WTC11 (cell line): Measurements from ENCODE around the gene PTPN1. TPM values are rescaled to one million over a fixed set of nuclear protein-coding genes. Genes with fewer than 3 reads are reported as not detected.

Experiments
- ATAC-seq: fragments of 200-7000 bp; cut with Tn5 transposase; 2 replicates; pipeline ENCODE4 v1.10.0; 2021; ENCODE audit warnings: mild to moderate bottlenecking, moderate library complexity
- CTCF ChIA-PET: fragments of 300-600 bp; sonication (Branson Sonifier 250); formaldehyde crosslinking; loops from one replicate; lab custom pipeline; 2021; ENCODE audit warnings: antibody characterized with exemption; lab: Charles Lee
- POLR2A ChIA-PET: fragments of 350-600 bp; sonication (Branson Sonifier 250); formaldehyde crosslinking; loops from one replicate; lab custom pipeline; 2021; ENCODE audit warnings: antibody characterized with exemption; lab: Charles Lee
- DNase-seq: peaks from one replicate; pipeline ENCODE4 v3.0.0; 2021; ENCODE audit warnings: low spot score
- H3K27ac Mint-ChIP-seq: 2 replicates; pipeline ENCODE4 v1.8.0; 2021; ENCODE audit warnings: mixed read lengths
- H3K27me3 Mint-ChIP-seq: 2 replicates; pipeline ENCODE4 v1.8.0; 2021; ENCODE audit warnings: low read depth, mild to moderate bottlenecking, moderate library complexity, mixed read lengths
- H3K36me3 Mint-ChIP-seq: 2 replicates; pipeline ENCODE4 v1.8.0; 2021; ENCODE audit warnings: mixed read lengths
- H3K4me1 Mint-ChIP-seq: 2 replicates; pipeline ENCODE4 v1.8.0; 2022; ENCODE audit warnings: mixed read lengths
- H3K4me3 Mint-ChIP-seq: 2 replicates; pipeline ENCODE4 v1.8.0; 2021; ENCODE audit warnings: mild to moderate bottlenecking, moderate library complexity, mixed read lengths
- H3K9me3 Mint-ChIP-seq: 2 replicates; pipeline ENCODE4 v1.8.0; 2021; ENCODE audit warnings: mixed read lengths
- EMX1 ChIP-seq: fragments of 250-450 bp; sonication (Bioruptor Pico); IDR thresholded peaks from 2 replicates; pipeline ENCODE4 v1.8.0; 2021; ENCODE audit warnings: mild to moderate bottlenecking
- FOXJ3 ChIP-seq: sonication (generic); formaldehyde crosslinking; IDR thresholded peaks from 2 replicates; pipeline ENCODE4 v1.9.0; 2021; ENCODE audit warnings: missing genetic modification reagents, mild to moderate bottlenecking, borderline replicate concordance
- FOXK1 ChIP-seq: sonication (generic); formaldehyde crosslinking; IDR thresholded peaks from 2 replicates; pipeline ENCODE4 v1.8.0; 2022; ENCODE audit warnings: mild to moderate bottlenecking, moderate library complexity, missing genetic modification reagents
- FOXP4 ChIP-seq: sonication (generic); formaldehyde crosslinking; IDR thresholded peaks from 2 replicates; pipeline ENCODE4 v1.8.0; 2022; ENCODE audit warnings: mild to moderate bottlenecking, missing genetic modification reagents
- GABPB1 ChIP-seq: sonication (generic); formaldehyde crosslinking; IDR thresholded peaks from 2 replicates; pipeline ENCODE4 v1.8.1; 2023; ENCODE audit warnings: mild to moderate bottlenecking, missing genetic modification reagents
- HMGA2 ChIP-seq: fragments of 250-450 bp; sonication (Bioruptor Pico); IDR thresholded peaks from 2 replicates; pipeline ENCODE4 v1.4.0; 2021; ENCODE audit warnings: mild to moderate bottlenecking, moderate library complexity
- JUN ChIP-seq: sonication (generic); formaldehyde crosslinking; IDR thresholded peaks from 2 replicates; pipeline ENCODE4 v1.8.0; 2023; ENCODE audit warnings: mild to moderate bottlenecking, missing genetic modification reagents
- KAT7 ChIP-seq: sonication (generic); formaldehyde crosslinking; IDR thresholded peaks from 2 replicates; pipeline ENCODE4 v1.8.1; 2023; ENCODE audit warnings: missing genetic modification reagents, mild to moderate bottlenecking, borderline replicate concordance
- MAX ChIP-seq: sonication (generic); formaldehyde crosslinking; IDR thresholded peaks from 2 replicates; pipeline ENCODE4 v1.8.0; 2022; ENCODE audit warnings: mild to moderate bottlenecking, missing genetic modification reagents
- NFYB ChIP-seq: sonication (generic); formaldehyde crosslinking; conservative IDR thresholded peaks from 2 replicates; pipeline ENCODE4 v1.8.0; 2022; ENCODE audit warnings: low read depth, missing genetic modification reagents
- NR2C2 ChIP-seq: sonication (generic); formaldehyde crosslinking; IDR thresholded peaks from 2 replicates; pipeline ENCODE4 v1.8.0; 2022; ENCODE audit warnings: mild to moderate bottlenecking, missing genetic modification reagents
- PREB ChIP-seq: sonication (generic); formaldehyde crosslinking; IDR thresholded peaks from 2 replicates; pipeline ENCODE4 v1.8.1; 2022; ENCODE audit warnings: mild to moderate bottlenecking, missing genetic modification reagents, moderate library complexity, borderline replicate concordance
- PRRX2 ChIP-seq: fragments of 250-450 bp; sonication (Bioruptor Pico); IDR thresholded peaks from 2 replicates; pipeline ENCODE4 v1.8.0; 2021; ENCODE audit warnings: mild to moderate bottlenecking
- RELA ChIP-seq: sonication (generic); formaldehyde crosslinking; IDR thresholded peaks from 2 replicates; pipeline ENCODE4 v1.8.1; 2022; ENCODE audit warnings: missing genetic modification reagents, mild to moderate bottlenecking, borderline replicate concordance
- SMAD4 ChIP-seq: sonication (generic); formaldehyde crosslinking; IDR thresholded peaks from 2 replicates; pipeline ENCODE4 v1.8.0; 2022; ENCODE audit warnings: mild to moderate bottlenecking, missing genetic modification reagents
- TCF7 ChIP-seq: sonication (generic); formaldehyde crosslinking; IDR thresholded peaks from 2 replicates; pipeline ENCODE4 v1.8.0; 2022; ENCODE audit warnings: mild to moderate bottlenecking, low read depth, missing genetic modification reagents, moderate library complexity
- TEAD4 ChIP-seq: sonication (generic); formaldehyde crosslinking; IDR thresholded peaks from 2 replicates; pipeline ENCODE4 v1.8.0; 2022; ENCODE audit warnings: mild to moderate bottlenecking, missing genetic modification reagents
- ZNF121 ChIP-seq: sonication (generic); formaldehyde crosslinking; IDR thresholded peaks from 2 replicates; pipeline ENCODE4 v1.8.0; 2023; ENCODE audit warnings: missing genetic modification reagents
- ZNF416 ChIP-seq: fragments of 250-450 bp; sonication (Bioruptor Pico); IDR thresholded peaks from 2 replicates; pipeline ENCODE4 v1.9.0; 2021; ENCODE audit warnings: mild to moderate bottlenecking, inconsistent platforms
- ZNF423 ChIP-seq: fragments of 250-450 bp; sonication (Bioruptor Pico); IDR thresholded peaks from 2 replicates; pipeline ENCODE4 v2.1.2; 2022; ENCODE audit warnings: mild to moderate bottlenecking, moderate library complexity
- total RNA-seq: library from RNA; stranded (reverse); gene quantifications from 3 replicates; pipeline ENCODE4 v1.2.3, GENCODE V29; 2021
- TF ChIP-seq, protein P1 (sequence below): fragments of 250-450 bp; sonication (Bioruptor Pico); IDR thresholded peaks from 2 replicates; pipeline ENCODE4 v1.8.0; 2021; ENCODE audit warnings: mild to moderate bottlenecking
- TF ChIP-seq, protein P2 (sequence below): sonication (generic); formaldehyde crosslinking; IDR thresholded peaks from 2 replicates; pipeline ENCODE4 v1.8.1; 2022; ENCODE audit warnings: low read depth, missing genetic modification reagents, borderline replicate concordance
- TF ChIP-seq, protein P3 (sequence below): sonication (generic); formaldehyde crosslinking; IDR thresholded peaks from 2 replicates; pipeline ENCODE4 v1.8.1; 2022; ENCODE audit warnings: missing genetic modification reagents, borderline replicate concordance
- TF ChIP-seq, protein P4 (sequence below): sonication (generic); formaldehyde crosslinking; conservative IDR thresholded peaks from 2 replicates; pipeline ENCODE4 v1.8.1; 2023; ENCODE audit warnings: mild to moderate bottlenecking, low read depth, missing genetic modification reagents, moderate library complexity

Gene PTPN1
- total RNA-seq, 1 experiment from 2014 or later, result 29.4 TPM

DNA sequence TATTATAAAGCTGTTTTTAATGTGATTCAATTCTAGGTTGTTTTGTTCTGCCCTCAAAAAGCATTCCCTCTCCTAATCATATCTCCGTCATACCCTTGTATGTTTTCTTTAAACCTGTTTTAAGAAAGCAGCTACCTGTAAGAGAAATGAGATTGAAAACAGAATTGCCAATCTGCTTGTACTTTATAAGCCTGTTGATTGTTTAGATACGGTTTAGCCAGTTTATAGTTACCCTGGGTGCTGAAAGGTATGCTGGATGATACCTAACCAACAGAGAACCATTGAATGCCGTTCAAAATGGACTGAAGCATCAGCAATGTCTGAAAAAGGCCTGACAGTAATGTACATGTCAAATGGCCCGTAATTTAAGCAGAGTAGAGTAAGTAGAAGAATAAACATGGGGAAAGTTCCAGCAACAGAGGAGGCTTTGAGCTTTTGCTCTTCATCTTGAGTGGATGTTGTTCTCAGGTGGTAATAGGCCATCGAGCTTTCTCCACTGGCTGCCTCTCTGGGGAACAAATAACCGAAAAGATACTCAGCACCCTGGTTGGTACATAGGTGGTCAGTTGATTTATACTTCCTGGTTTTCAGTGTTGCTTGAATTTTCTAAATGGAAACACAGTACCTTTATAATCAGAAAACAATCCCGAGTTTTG is 27.5 kb downstream of the PTPN1 start:
- no peaks in the 10 kb centered on the region for H3K27me3 Mint-ChIP-seq
- H3K4me1 Mint-ChIP-seq, result peaks cover 11% of the 10 kb centered on the region
- no peaks in the 10 kb centered on the region for H3K36me3 Mint-ChIP-seq
- DNase-seq, result no peak
- no peaks in the 10 kb centered on the region for H3K9me3 Mint-ChIP-seq
- TF ChIP-seq FOXK1 (CRISPR knock-in tag) (no peak), ZNF416 (CRISPR knock-in tag) (no peak), JUN (CRISPR knock-in tag) (no peak), TCF7 (no peak), EMX1 (CRISPR knock-in tag) (no peak), KAT7 (no peak), ZNF423 (CRISPR knock-in tag) (no peak), PREB (CRISPR knock-in tag) (no peak), TEAD4 (CRISPR knock-in tag) (no peak)
- TF ChIP-seq, protein P1, sequence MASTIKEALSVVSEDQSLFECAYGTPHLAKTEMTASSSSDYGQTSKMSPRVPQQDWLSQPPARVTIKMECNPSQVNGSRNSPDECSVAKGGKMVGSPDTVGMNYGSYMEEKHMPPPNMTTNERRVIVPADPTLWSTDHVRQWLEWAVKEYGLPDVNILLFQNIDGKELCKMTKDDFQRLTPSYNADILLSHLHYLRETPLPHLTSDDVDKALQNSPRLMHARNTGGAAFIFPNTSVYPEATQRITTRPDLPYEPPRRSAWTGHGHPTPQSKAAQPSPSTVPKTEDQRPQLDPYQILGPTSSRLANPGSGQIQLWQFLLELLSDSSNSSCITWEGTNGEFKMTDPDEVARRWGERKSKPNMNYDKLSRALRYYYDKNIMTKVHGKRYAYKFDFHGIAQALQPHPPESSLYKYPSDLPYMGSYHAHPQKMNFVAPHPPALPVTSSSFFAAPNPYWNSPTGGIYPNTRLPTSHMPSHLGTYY, result no peak
- ChIA-PET CTCF (no interaction called here), POLR2A (no interaction called here)
- ATAC-seq, result no peak
- no peak overlapping the region for H3K27ac Mint-ChIP-seq
- no peak overlapping the region for H3K4me3 Mint-ChIP-seq

DNA sequence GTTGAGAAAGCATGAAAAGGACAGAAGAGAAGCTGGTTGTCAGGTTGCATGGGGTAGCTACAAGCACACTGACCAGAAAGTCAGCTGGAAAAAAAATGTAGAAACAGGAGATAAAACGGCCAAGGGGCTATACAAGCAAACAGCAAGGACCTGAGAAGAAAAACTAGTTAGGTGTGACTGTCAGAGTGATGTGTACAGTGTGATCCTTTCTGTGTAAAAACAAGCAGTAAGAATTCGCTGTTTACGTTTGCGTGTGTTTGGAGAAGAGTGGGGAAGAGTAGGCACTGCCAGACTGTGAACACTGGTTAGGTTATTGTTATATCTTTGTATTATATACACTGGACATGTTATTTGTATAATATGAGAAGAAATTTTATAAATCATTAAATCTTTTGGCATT is 28.1 kb downstream of the PTPN1 start:
- ChIA-PET POLR2A (no interaction called here), CTCF (no interaction called here)
- Mint-ChIP-seq H3K36me3 (no peaks in the 10 kb centered on the region), H3K9me3 (no peaks in the 10 kb centered on the region), H3K27ac (no peak overlapping the region), H3K27me3 (no peaks in the 10 kb centered on the region), H3K4me3 (no peak overlapping the region), H3K4me1 (peaks cover 11% of the 10 kb centered on the region)
- no peak for ATAC-seq
- DNase-seq, result no peak
- no peak for TF ChIP-seq ZNF121 (CRISPR knock-in tag)
- no peak for TF ChIP-seq PREB (CRISPR knock-in tag)
- TF ChIP-seq SMAD4 (CRISPR knock-in tag), result no peak
- TF ChIP-seq NR2C2 (CRISPR knock-in tag), result no peak
- TF ChIP-seq, protein P2, sequence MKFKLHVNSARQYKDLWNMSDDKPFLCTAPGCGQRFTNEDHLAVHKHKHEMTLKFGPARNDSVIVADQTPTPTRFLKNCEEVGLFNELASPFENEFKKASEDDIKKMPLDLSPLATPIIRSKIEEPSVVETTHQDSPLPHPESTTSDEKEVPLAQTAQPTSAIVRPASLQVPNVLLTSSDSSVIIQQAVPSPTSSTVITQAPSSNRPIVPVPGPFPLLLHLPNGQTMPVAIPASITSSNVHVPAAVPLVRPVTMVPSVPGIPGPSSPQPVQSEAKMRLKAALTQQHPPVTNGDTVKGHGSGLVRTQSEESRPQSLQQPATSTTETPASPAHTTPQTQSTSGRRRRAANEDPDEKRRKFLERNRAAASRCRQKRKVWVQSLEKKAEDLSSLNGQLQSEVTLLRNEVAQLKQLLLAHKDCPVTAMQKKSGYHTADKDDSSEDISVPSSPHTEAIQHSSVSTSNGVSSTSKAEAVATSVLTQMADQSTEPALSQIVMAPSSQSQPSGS (CRISPR knock-in tag), result no peak
- no peak for TF ChIP-seq GABPB1 (CRISPR knock-in tag)
- no peak for TF ChIP-seq FOXP4
- TF ChIP-seq HMGA2 (CRISPR knock-in tag), result no peak
- TF ChIP-seq, protein P3, sequence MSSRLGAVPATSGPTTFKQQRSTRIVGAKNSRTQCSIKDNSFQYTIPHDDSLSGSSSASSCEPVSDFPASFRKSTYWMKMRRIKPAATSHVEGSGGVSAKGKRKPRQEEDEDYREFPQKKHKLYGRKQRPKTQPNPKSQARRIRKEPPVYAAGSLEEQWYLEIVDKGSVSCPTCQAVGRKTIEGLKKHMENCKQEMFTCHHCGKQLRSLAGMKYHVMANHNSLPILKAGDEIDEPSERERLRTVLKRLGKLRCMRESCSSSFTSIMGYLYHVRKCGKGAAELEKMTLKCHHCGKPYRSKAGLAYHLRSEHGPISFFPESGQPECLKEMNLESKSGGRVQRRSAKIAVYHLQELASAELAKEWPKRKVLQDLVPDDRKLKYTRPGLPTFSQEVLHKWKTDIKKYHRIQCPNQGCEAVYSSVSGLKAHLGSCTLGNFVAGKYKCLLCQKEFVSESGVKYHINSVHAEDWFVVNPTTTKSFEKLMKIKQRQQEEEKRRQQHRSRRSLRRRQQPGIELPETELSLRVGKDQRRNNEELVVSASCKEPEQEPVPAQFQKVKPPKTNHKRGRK, result no peak
- no peak for TF ChIP-seq RELA (CRISPR knock-in tag)
- TF ChIP-seq PRRX2 (CRISPR knock-in tag), result no peak
- no peak for TF ChIP-seq FOXJ3 (CRISPR knock-in tag)
- TF ChIP-seq, protein P4, sequence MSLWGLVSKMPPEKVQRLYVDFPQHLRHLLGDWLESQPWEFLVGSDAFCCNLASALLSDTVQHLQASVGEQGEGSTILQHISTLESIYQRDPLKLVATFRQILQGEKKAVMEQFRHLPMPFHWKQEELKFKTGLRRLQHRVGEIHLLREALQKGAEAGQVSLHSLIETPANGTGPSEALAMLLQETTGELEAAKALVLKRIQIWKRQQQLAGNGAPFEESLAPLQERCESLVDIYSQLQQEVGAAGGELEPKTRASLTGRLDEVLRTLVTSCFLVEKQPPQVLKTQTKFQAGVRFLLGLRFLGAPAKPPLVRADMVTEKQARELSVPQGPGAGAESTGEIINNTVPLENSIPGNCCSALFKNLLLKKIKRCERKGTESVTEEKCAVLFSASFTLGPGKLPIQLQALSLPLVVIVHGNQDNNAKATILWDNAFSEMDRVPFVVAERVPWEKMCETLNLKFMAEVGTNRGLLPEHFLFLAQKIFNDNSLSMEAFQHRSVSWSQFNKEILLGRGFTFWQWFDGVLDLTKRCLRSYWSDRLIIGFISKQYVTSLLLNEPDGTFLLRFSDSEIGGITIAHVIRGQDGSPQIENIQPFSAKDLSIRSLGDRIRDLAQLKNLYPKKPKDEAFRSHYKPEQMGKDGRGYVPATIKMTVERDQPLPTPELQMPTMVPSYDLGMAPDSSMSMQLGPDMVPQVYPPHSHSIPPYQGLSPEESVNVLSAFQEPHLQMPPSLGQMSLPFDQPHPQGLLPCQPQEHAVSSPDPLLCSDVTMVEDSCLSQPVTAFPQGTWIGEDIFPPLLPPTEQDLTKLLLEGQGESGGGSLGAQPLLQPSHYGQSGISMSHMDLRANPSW (CRISPR knock-in tag), result no peak
- TF ChIP-seq MAX (CRISPR knock-in tag), result no peak
- TF ChIP-seq NFYB (CRISPR knock-in tag), result no peak
